NCI-H146 treated with DMSO at 0.1 percent for 48 hours (cell line): ENCODE data around the gene FAM221A.
"Not testable (repeated sequence)": the region's sequence is repeated elsewhere in the genome, so short reads cannot be mapped to it uniquely, and the experiment has no call there.

Experiments
- DNase-seq: peaks from one replicate; lab custom pipeline; 2025; ENCODE audit not compliant: unreplicated experiment; lab: John Stamatoyannopoulos, UW

The FAM221A gene, protein sequence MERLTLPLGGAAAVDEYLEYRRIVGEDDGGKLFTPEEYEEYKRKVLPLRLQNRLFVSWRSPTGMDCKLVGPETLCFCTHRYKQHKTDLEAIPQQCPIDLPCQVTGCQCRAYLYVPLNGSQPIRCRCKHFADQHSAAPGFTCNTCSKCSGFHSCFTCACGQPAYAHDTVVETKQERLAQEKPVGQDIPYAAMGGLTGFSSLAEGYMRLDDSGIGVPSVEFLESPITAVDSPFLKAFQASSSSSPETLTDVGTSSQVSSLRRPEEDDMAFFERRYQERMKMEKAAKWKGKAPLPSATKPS

DNA sequence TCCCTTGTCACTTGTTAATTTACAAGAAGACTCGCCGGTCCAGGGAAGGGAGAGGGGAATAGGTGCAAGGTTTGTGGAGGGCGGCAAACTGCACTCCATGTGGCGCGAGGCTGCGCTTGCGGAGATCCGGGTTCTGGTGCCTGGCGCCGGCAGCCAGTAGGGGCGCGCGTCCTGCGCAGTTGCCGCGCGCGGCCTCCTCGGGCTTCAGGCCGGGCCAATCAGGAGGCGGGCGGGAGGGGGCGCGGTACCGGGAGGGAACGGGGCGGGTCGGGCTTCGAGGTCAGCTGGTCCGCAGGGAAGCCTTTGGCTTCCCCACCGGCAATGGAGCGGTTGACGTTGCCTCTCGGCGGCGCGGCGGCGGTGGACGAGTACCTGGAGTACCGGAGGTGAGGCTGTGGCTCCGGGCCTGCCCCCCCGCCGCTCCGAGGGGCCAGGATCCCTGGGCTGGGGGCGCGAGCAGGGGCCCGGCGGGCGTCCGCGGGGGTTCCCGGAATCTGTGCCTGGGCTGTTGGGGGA is at the start of gene FAM221A:
Gene FAM221A (plus strand): TSS at position 302 of the 516 bp plus-strand sequence. CDS start 20 bp downstream, at position 322.
- DNase-seq: peak; percentile 76

DNA sequence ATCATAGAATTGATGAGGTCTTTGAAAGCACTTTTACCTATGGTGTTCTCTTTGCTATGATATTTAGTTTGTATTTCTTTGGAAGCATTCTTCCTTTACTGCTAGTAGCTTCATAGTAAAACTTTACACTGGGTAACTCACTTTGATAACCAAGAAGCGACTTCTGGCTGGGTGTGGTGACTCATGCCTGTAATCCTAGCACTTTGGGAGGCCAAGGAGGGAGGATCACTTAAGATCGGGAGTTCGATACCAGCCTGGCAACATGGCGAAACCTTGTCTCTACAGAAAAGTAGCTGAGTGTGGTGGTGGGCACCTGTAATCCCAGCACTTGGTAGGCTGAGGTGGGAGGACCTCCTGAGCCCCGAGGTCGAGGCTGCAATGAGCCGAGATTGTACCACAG is 46.6 kb upstream of the FAM221A start:
- DNase-seq: no peak

DNA sequence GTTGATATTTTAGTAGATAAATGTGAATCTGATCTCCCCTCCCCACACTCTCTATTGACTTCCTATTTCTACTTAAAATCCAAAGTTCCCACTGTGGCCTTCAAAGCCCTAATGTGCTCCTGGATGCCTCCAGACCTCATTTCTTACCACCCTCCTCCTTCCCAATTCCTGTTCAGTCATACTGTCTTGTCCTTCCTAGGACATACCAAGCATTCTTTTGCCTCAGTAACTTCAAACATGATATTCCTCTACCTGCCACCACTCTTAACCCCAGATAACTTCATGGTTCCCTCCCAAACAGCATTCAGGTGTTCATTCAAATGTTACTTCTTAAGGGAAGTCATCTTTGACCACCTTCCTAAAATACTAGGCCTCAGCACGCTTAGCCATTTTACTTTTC is 34.2 kb upstream of the FAM221A start:
- DNase-seq: no peak

DNA sequence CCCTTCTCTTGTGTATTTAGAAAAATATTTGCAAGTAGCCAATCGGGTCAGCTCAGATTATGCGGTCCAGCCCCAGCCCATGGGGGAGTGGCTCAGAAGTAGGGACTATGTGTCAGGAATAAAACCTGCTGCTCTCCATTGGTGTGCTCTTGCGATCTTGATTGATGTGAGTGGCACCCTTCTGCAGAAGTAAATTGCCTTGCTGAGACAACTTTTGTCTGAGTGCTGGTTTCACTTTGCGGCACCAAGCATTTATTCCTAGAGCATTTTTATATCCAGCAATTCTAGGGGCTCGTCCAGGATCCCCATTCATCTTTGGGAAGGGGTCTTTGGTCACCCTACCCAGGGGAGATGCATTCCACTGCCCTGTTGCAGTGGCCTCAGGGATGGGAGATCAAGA is 26.1 kb upstream of the FAM221A start:
- no peak for DNase-seq

DNA sequence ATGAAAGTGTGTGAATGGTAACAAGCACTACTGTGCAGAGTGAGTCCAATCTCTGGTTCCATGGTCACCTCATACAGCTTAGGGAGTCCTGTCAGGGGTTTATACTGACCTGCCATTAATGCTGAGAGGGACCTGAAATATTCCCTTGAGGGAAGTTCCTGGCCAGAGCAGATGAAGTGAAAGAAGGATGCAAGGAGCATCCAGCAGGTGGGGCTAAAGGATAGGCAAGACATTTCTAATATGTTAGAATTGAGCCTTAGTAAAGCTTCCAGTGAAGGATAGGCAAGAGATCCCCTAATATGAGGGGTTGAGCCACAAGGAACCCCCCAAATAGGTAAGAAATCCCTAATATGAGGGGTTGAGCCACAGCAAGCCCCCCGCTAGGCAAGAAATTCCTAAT is 25.5 kb upstream of the FAM221A start:
- no peak for DNase-seq

DNA sequence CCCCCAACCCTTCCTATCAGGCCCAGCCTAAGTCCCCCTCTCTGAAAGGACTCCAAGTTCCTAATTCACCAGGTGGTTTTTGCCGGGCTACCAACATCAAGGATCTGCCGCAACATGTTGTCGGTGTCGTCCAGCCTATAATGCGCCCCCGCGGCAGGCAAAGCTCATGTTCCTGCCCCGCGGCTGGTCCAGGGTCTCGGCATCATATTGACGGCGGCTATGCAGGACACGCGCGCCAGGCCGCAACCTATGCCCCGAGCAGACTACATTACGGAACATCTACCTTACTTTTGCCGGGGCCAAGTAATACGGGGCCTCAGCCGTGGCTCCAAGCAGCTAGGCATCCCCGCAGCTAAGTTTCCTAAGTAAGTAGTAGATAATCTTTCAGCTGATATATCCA is 24.6 kb upstream of the FAM221A start:
- no peak for DNase-seq

DNA sequence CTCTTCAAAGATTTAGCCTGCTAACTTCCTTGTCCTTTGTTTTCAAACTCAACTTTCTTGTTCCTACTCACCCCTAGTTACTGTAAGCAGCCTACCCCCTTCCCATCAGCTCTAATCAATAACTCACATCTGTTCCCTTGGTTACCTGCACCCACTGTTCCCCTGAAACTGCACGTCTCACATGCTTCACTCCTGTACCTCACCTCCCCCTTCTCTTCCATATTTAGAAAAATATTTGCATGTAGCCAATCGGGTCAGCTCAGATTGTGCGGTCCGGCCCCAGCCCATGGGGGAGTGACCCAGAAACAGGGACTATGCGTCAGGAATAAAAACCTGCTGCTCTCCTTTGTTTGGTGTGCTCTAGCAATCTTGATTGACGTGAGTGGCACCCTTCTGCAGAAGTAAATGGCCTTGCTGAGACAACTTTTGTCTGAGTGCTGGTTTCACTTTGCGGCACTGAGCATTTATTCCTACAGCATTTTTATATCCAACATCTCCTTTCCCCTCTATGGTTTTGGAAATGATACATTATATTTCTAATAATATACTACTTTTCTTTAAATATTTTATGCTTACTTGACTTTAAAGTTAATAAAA is 21.1 kb upstream of the FAM221A start:
- DNase-seq: no peak

DNA sequence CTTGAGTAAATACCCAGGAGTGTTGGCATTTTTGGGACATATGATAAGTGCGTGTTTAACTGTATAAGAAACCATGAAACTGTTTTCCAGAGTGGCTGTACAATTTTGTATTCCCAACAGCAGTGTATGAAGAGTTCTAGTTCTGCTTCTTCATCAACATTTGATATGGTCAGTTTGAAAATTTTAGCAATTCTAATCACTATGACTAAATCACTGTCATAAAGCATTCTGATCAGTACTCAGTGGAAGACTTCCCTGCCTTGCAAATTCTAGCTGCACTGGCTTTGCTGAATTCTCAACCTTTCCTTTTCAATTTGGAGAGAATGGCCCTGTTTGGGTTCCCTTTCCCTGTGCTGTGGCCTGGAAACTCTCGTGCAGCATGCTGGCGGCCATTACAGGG is 18.6 kb upstream of the FAM221A start:
- DNase-seq: no peak

DNA sequence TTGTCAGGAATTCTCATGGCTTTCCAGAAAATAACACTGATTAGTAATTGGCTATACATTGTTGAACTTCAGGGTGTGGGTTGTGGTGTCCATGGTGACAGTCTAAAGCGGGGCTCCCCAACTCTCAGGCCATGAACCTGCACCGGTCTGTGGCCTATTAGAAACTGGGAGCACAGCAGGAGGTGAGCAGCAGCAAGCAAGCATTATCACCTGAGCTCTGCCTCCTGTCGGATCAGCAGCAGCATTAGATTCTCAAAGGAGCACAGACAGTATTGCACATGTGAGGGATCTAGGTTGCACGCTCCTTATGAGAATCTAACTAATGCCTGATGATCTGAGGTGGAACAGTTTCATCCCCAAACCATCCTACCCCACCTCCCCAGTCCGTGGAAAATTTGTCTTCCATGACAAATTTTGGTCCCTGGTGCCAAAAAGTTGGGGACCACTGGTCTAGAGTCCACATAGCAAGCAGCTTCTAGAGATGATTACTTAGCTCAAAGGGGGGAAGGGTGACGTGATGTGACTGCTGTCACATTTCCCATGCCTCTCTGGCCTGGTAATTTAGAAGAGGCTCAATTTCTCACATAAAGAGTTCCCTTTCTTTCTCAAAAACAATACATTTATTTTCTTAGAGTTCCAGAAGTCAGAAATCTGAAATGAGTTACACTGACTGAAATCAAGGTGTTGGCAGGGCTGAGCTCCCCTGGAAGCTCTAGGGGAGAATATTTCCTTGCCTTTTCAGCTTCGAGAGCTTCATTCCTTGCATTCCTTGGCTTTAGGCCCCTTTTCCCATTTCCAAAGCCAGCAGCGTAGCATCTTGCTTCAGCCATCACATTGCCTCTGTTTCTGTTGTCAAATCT is 17.6 kb upstream of the FAM221A start:
- no peak for DNase-seq

DNA sequence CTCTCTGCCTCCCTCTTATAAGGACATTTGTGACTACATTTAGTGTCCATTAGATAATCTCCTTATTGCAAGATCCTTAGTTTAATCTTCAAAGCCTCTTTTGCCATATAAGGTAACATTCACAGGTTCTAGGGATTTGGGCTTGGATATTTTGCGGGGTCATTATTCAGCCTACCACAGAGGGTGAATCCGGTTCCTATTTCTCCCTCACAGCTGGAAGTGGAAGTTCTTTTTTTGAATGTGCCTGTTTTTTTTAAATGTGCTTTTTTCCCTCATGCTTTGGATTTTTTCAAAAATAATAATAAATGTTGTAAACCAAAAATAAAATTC is 17.1 kb upstream of the FAM221A start:
- no peak for DNase-seq

DNA sequence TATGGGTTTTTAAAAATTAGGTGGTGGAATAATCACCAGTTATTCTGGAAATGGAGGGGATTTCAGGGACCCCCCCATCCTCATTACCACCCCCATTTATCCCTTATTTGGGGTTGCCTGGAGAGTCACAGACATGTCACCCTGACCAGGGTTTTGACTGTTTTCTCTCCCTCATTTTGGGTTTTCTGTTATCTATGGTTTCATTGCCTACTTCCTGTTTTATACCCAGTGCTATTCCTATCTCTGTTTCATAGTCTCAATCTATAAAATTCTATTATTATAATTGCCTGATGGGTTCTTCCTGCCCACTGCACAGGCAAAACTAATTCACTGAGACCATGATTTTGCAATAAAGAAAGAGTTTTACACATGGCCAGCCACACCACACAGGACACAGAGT is 15.9 kb upstream of the FAM221A start:
- DNase-seq: no peak

DNA sequence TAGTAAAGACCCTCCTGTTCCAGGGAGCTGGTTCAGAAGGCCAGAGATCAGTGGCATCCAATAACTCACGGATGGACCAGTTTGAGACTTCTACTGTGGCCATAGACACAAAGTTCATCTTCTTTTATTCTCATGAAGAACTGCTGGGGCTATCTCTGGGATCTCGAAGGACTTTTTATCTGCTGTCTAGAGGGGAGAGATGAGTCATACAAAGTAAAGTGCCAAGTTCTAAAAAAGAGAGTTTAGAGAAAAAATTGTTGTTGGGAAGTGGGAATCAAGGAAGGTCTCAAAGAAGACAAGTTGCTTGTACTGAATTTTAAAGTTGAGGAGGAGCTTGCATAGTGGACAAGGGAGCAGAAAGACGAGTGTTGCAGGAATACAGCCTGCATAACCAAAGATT is 8.0 kb upstream of the FAM221A start:
- no peak for DNase-seq

DNA sequence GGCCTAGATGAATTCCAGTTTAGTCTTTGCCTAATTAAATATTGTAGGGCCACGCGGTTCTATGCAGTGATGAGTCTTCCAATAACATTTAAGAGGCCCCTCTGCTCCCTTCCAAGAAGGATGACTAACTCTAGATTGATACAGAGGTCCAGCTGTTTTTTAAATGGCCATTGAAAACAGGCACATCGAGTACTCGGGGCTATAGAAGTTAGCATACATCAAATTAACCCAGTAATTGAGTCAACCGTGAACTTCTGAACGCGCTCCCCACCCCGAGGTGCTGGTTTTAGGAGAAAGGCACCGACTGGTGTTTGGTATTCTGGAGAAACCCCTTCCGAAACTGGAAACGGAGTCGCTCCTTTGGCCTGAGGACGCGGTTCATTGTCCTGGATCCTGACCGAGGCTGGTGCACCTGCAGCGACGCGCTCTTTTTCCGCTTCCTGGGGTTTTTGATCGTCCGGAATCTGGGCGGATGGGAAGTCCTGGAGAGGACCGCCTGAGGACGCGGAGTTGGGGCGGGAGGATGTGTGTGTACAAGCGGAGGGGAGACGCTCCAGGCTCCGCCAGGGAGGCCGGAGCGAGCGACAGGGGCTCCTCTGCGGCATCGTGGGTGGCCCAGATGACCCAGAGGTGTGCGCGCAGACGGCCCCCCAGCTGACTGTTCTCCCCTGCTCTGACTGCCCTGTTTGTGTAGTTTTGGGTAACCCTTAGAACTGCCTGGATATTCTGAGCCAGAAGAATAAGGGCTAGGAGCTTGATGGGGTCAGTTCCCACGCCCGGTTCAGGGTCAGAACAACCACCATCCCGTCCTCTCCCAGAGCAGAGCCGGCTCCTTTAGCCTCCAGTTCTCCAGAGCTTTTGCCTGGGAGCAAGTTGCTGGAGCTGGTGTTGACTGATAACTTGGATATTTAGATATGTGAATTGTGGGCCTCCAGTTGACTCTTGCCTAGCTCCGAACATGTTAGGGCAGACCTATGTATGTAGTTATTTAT is 711 bp downstream of the FAM221A start:
- DNase-seq: peak; percentile 70

DNA sequence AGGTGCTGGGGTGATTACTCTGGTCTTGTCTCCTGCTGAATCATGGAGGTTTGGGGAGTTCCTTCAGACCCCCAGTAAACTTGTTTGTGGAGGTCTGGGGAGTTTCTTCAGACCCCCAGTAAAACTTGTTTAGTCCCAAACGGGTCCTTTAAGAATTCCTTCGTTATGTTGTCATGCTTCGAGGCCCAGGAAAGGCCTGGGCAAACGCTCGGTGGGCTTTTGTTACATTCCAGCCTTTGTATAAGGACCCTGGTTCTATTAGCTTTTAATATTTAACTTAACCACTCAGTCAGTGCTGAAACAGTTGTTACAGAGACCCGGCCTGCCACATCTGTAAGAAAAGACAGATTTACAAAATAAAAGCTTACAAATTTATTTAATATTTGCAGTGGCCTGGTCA is 4.0 kb downstream of the FAM221A start:
- DNase-seq: not testable (repeated sequence)

DNA sequence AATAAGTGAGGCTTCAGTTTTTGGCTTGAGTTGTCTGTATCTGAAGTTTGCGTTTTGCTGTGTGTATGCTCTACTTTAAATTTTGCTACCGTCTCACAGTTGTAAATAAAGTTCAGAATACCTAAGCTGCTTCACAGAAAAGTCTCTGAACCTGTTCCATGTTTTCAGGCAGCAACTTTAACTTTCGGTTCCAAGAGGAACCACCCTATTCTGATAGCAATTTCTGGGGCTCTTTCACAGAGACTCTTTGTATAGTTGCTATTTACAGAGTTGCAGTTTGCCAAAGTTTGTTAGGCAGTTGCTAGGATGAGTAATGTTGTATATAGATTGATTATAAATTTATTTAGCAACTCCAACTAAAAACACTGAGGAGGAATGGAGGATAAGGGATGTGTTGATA is 5.7 kb downstream of the FAM221A start:
- DNase-seq: no peak

DNA sequence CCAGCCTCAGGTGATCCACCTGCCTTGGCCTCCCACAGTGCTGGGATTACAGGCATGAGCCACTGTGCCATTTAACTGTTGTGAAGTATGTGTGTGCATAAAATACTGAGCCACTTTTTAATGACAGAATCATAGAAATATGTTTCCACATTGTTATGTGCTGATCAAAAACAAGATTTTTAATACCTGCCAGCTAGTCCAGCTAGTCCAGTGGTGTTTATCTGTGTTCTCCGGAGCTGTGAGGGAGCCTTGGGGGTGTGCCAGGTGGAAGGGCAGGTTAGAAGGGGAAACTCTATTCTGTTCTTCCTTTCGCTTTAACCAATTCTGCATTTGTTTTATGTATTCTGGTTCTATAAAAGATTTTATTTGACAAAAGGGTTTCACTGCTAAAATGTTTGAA is 7.0 kb downstream of the FAM221A start:
- no peak for DNase-seq

DNA sequence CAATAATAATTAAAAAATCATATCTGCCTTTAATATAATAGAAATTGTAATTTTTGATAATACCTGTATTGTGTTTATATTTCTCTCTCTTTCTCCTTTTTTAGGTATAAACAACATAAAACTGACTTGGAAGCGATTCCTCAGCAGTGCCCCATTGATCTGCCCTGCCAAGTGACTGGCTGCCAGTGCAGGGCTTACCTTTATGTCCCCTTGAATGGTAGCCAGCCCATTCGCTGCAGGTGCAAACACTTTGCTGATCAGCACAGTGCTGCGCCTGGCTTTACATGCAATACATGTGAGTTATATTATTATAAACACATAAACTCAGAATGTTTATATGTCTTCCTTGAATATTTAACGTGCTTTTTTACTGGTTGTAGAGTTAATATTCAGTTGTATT is 9.2 kb downstream of the FAM221A start:
- no peak for DNase-seq

DNA sequence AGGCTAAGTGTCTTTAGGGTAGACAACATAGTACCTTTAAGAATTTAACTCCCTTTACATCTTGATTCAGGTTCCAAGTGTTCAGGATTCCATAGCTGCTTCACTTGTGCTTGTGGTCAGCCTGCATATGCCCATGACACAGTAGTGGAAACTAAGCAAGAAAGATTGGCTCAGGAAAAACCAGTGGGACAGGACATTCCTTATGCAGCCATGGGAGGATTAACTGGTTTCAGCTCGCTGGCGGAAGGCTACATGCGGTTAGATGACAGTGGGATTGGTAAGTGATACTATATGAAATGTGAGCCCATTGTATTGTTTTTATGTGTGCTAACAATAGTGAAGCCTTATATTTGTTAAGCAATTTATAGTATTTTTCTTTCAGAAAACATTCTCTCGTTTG is 11.3 kb downstream of the FAM221A start:
- DNase-seq: no peak

DNA sequence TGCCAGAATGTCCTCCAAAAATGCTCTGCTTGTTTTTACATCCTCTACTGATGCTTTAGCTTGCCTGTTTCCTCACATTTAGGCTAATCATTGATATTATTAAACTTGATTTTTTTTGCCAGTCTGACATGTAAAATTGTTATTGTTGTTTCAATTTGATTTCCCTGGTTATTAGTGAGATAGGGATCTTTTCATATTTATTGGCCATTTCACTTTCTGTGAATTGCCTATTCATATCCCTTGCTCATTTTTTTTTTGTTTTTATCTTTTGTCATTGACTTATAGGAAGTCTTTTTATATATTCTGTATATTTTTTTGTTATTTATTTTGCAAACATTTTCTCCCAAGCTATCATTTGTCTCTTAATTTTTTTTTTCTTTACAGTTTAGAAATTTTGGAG is 13.2 kb downstream of the FAM221A start:
- no peak for DNase-seq

DNA sequence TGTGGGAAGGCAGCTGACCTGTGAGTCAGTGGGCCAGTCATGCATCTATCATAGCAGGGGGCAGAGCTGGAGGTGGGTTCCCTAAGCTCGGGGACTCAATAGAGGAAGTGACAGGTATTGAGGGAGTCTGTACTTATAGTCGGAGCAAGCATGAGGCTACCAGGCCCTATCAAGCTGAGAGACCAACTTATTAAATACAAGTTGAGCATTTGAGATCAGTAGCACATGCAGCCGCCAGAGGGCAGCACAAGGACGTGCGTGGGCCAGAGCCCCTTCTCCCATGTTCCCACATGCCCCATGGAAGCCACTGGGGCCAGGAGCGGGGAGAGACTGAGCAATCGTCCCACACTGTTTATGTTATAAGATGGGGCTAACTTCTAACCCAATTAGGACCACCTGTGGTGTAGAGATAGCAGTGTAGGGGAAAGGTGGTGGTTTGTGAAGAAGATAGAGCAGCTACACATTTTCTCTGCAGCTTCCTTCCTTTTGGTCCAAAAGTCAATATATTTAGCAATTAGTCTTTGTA is 17.0 kb downstream of the FAM221A start:
- peak; percentile 40 for DNase-seq

DNA sequence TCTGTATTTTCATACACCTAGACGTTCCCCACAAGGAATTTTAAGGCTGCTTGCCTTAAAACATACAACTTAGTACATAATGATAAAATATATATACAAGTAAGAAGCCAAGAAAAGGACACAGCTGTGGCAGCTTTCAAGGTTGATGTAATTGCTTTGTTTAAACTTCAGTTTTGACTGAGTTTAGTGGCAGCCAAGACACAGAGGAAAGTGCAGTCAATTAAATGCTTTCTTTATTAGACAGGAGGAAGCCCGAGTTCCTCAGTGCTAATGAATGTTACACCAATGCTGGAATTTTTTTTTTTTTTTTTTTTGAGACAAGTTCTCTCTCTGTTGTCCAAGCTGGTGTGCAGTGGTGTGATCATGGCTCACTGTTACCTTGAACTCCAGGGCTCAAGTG is 18.8 kb downstream of the FAM221A start:
- DNase-seq: no peak
